ENCODE data around the gene ROBO1.

ROBO1 gene

DNA sequence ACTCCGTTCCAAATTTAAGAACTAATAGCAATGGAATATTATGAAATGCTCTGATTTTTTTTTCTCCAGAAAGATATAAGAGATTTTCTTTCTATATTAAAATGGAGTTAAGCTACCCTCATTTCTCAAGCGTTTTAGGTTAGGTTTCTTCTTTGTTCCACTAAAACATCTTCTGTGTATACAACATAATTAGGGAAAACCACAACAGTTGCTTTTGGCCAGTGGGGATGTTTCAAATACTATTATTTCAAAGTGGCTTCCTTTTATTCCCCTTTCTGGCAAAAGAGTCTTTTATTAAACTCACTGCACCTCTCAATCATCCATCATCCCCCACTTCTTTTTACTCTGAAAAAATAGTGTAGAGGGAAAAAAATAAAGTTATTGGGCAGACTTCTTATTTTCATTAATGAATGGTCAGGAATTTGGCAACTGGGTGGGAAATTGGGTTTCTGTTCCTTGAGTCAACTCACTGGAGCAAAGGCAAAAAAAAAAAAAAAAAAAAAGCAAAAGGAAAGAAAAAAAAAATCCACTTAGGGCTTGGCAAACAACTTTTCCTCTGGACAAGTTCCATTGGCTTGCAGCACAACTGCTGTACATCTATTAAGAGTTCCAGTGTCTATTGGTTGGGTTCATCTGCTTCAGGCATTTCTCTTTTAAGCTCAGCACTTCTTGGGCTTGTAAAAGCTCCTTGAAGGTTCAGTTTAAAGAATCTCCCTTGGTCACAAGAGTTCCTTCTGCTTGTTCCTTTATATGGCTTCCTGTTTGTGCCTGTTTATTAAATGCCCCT, 963.4 kb downstream of the ROBO1 start:
- H3K9me2 ChIP-seq (replicated peaks; ENCODE audit: insufficient read depth, low read length), result no peaks in the 10 kb centered on the region
- H3K27ac ChIP-seq (ENCODE audit: low read length), result no peak overlapping the region
- no peak for TF ChIP-seq EZH2 (optimal IDR thresholded peaks at IDR 0.05; ENCODE audit: low read depth, low read length)
- TF ChIP-seq, protein P1, sequence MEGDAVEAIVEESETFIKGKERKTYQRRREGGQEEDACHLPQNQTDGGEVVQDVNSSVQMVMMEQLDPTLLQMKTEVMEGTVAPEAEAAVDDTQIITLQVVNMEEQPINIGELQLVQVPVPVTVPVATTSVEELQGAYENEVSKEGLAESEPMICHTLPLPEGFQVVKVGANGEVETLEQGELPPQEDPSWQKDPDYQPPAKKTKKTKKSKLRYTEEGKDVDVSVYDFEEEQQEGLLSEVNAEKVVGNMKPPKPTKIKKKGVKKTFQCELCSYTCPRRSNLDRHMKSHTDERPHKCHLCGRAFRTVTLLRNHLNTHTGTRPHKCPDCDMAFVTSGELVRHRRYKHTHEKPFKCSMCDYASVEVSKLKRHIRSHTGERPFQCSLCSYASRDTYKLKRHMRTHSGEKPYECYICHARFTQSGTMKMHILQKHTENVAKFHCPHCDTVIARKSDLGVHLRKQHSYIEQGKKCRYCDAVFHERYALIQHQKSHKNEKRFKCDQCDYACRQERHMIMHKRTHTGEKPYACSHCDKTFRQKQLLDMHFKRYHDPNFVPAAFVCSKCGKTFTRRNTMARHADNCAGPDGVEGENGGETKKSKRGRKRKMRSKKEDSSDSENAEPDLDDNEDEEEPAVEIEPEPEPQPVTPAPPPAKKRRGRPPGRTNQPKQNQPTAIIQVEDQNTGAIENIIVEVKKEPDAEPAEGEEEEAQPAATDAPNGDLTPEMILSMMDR (IDR thresholded peaks at IDR 0.05; ENCODE audit: low read length), result no peak
- TF ChIP-seq EZH2phosphoT487 (IDR thresholded peaks at IDR 0.05; ENCODE audit: low read length), result no peak
- no peak overlapping the region for H3K4me2 ChIP-seq (ENCODE audit: low read depth, low read length)
- no peaks in the 10 kb centered on the region for H4K20me1 ChIP-seq (ENCODE audit: insufficient read depth, low read length)
- no peaks in the 10 kb centered on the region for H3F3A ChIP-seq (ENCODE audit: insufficient read depth, low read length)
- no peaks in the 10 kb centered on the region for H3K27me3 ChIP-seq (replicated peaks; ENCODE audit: insufficient read depth, low read length)
- H2AFZ ChIP-seq (ENCODE audit: low read length), result no peak overlapping the region
- H3K4me3 ChIP-seq (ENCODE audit: low read length), result no peak overlapping the region
- no peaks in the 10 kb centered on the region for H3K9me3 ChIP-seq (replicated peaks; ENCODE audit: insufficient read depth, low read length)
- no peak overlapping the region for H3K9ac ChIP-seq (ENCODE audit: low read length)
- H3K79me2 ChIP-seq (ENCODE audit: low read length), result no peaks in the 10 kb centered on the region
- no peak for DNase-seq
- H3K4me1 ChIP-seq (ENCODE audit: low read length), result no peaks in the 10 kb centered on the region
- H3K36me3 ChIP-seq (replicated peaks; ENCODE audit: insufficient read depth, low read length), result no peaks in the 10 kb centered on the region

DNA sequence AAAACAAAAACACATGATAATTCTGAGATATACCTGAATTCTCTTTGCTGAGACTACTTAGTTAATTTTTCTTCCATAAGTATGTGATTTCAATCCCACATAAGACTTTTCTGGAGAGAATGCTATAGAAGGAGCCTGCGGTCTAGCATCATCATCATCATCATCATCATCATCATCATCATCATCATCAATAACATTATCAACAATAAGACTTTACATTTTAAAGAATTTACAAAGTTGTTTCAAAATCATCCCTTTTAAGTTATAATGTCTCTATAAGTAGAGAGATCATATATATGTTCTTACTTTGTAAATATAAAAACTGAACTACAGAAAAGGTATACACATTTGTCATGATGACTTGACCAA, 965.3 kb downstream of the ROBO1 start:
- Histone ChIP-seq H3K27ac (ENCODE audit: low read length) (no peak overlapping the region), H3K4me3 (ENCODE audit: low read length) (no peak overlapping the region), H3K9me3 (replicated peaks; ENCODE audit: insufficient read depth, low read length) (no peaks in the 10 kb centered on the region), H3K9ac (ENCODE audit: low read length) (no peak overlapping the region), H4K20me1 (ENCODE audit: insufficient read depth, low read length) (no peaks in the 10 kb centered on the region), H3K27me3 (replicated peaks; ENCODE audit: insufficient read depth, low read length) (no peaks in the 10 kb centered on the region), H3K79me2 (ENCODE audit: low read length) (no peaks in the 10 kb centered on the region), H3K9me2 (replicated peaks; ENCODE audit: insufficient read depth, low read length) (no peaks in the 10 kb centered on the region), H3K36me3 (replicated peaks; ENCODE audit: insufficient read depth, low read length) (no peaks in the 10 kb centered on the region), H3K4me2 (ENCODE audit: low read depth, low read length) (no peak overlapping the region), H3F3A (ENCODE audit: insufficient read depth, low read length) (no peaks in the 10 kb centered on the region), H3K4me1 (ENCODE audit: low read length) (no peaks in the 10 kb centered on the region), H2AFZ (ENCODE audit: low read length) (no peak overlapping the region)
- TF ChIP-seq EZH2 (optimal IDR thresholded peaks at IDR 0.05; ENCODE audit: low read depth, low read length) (no peak), EZH2phosphoT487 (IDR thresholded peaks at IDR 0.05; ENCODE audit: low read length) (no peak)
- TF ChIP-seq, protein P1 (IDR thresholded peaks at IDR 0.05; ENCODE audit: low read length), result no peak
- DNase-seq, result no peak

DNA sequence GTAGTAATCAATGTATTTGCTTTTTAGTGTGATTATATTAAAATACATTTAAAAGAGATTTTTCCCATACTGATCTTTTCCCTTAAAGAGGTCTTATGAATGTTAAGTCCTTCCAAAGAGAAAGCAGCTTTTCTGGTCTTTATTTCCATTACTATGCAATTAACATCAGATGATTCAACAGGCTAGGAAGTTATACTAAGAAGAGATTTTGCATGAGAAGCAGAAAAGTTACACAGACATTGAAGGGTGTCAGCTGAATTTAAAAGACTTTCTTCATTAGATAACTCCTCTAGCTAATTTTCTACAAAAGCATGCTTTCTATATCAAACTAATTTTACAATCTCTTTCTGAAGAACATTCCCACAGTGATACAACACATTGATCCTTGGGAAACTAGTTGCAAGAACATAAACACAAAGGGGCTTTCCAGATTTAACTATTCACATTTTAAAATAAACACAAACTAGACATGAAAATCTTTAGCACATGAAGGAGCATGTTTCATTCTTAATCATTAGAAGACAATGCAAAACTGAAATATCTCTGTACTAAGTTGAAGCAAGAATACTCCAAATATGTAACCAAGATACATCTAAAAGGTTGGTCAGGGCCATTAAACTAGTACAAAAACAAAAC, 965.8 kb downstream of the ROBO1 start:
- Histone ChIP-seq H3K9me2 (replicated peaks; ENCODE audit: insufficient read depth, low read length) (no peaks in the 10 kb centered on the region), H3K9ac (ENCODE audit: low read length) (no peak overlapping the region), H3K27ac (ENCODE audit: low read length) (no peak overlapping the region), H2AFZ (ENCODE audit: low read length) (no peak overlapping the region), H4K20me1 (ENCODE audit: insufficient read depth, low read length) (no peaks in the 10 kb centered on the region), H3K4me1 (ENCODE audit: low read length) (no peaks in the 10 kb centered on the region), H3K36me3 (replicated peaks; ENCODE audit: insufficient read depth, low read length) (no peaks in the 10 kb centered on the region), H3K79me2 (ENCODE audit: low read length) (no peaks in the 10 kb centered on the region), H3K4me3 (ENCODE audit: low read length) (no peak overlapping the region), H3K27me3 (replicated peaks; ENCODE audit: insufficient read depth, low read length) (no peaks in the 10 kb centered on the region), H3K4me2 (ENCODE audit: low read depth, low read length) (no peak overlapping the region), H3F3A (ENCODE audit: insufficient read depth, low read length) (no peaks in the 10 kb centered on the region), H3K9me3 (replicated peaks; ENCODE audit: insufficient read depth, low read length) (no peaks in the 10 kb centered on the region)
- TF ChIP-seq EZH2phosphoT487 (IDR thresholded peaks at IDR 0.05; ENCODE audit: low read length) (no peak), EZH2 (optimal IDR thresholded peaks at IDR 0.05; ENCODE audit: low read depth, low read length) (no peak)
- TF ChIP-seq, protein P1 (IDR thresholded peaks at IDR 0.05; ENCODE audit: low read length), result no peak
- DNase-seq, result no peak

Data from MM.1S (cell line).